HEK293 (cell line): Measurements from ENCODE around the gene STX11.

ENCODE experiments used
- CTCF ChIA-PET: fragments of 350-600 bp; formaldehyde crosslinking; extraction: SDS; loops from one replicate; lab custom pipeline; 2021; ENCODE audit warnings: antibody characterized with exemption; lab: Yijun Ruan, JAX
- POLR2A ChIA-PET: fragments of 300-600 bp; formaldehyde crosslinking; extraction: SDS; loops from one replicate; lab custom pipeline; 2020; ENCODE audit warnings: antibody characterized with exemption, inconsistent platforms; lab: Yijun Ruan, JAX
- H3K27ac ChIP-seq: fragments of 200-500 bp; sonication (Bioruptor generic); 2 replicates; pipeline ENCODE4 v1.5.1; 2014; ENCODE audit warnings: low read depth, low read length, control low read depth, inconsistent platforms; ENCODE audit errors: extremely low read depth
- H3K36me3 ChIP-seq, 2 experiments: fragments of 200-500 bp in 1 of 2; sonication (Bioruptor generic) in 1 of 2; 1 replicate in 1 of 2; 2 replicates in 1 of 2; pipeline ENCODE4 v1.5.1; 2014 to 2017; ENCODE audit warnings: inconsistent platforms in 2 of 2, low read length in 2 of 2; ENCODE audit not compliant: control insufficient read depth in 2 of 2, insufficient read depth in 1 of 2
- H3K4me1 ChIP-seq: fragments of 200-500 bp; sonication (Bioruptor generic); 2 replicates; pipeline ENCODE4 v1.5.1; 2014; ENCODE audit warnings: mild to moderate bottlenecking, low read length, inconsistent platforms; ENCODE audit not compliant: control insufficient read depth, insufficient read depth
- H3K4me3 ChIP-seq: 2 replicates; pipeline ENCODE4 v1.5.1; 2011; ENCODE audit warnings: low read depth, mild to moderate bottlenecking, control low read depth, low read length, moderate library complexity
- H3K9me3 ChIP-seq: fragments of 200-500 bp; sonication (Bioruptor generic); 2 replicates; pipeline ENCODE4 v1.5.1; 2014; ENCODE audit warnings: low read depth, low read length, inconsistent platforms; ENCODE audit not compliant: control insufficient read depth, insufficient read depth
- KLF16 ChIP-seq: fragments of 450-650 bp; formaldehyde crosslinking; IDR thresholded peaks from 2 replicates; pipeline ENCODE4 v1.5.1; 2017; ENCODE audit warnings: missing biosample characterization, missing genetic modification characterization
- OSR2 ChIP-seq: fragments of 450-650 bp; formaldehyde crosslinking; IDR thresholded peaks from 2 replicates; pipeline ENCODE4 v1.5.1; 2016; ENCODE audit warnings: missing biosample characterization, missing genetic modification characterization
- ZNF132 ChIP-seq: fragments of 450-650 bp; formaldehyde crosslinking; IDR thresholded peaks from 2 replicates; pipeline ENCODE4 v1.5.1; 2017; ENCODE audit warnings: missing biosample characterization, missing genetic modification characterization, borderline replicate concordance
- ZNF169 ChIP-seq: fragments of 450-650 bp; formaldehyde crosslinking; IDR thresholded peaks from 2 replicates; pipeline ENCODE4 v1.5.1; 2016; ENCODE audit warnings: missing biosample characterization, missing genetic modification characterization
- ZNF214 ChIP-seq: fragments of 450-650 bp; formaldehyde crosslinking; IDR thresholded peaks from 2 replicates; pipeline ENCODE4 v1.5.1; 2017; ENCODE audit warnings: missing biosample characterization, mild to moderate bottlenecking, missing genetic modification characterization, borderline replicate concordance
- ZNF548 ChIP-seq: fragments of 450-650 bp; formaldehyde crosslinking; IDR thresholded peaks from 2 replicates; pipeline ENCODE4 v1.5.1; 2016; ENCODE audit warnings: missing biosample characterization, missing genetic modification characterization
- ZNF561 ChIP-seq: fragments of 450-650 bp; IDR thresholded peaks from 2 replicates; pipeline ENCODE4 v1.5.1; 2018; ENCODE audit warnings: missing biosample characterization, missing genetic modification characterization, borderline replicate concordance
- ZNF610 ChIP-seq: fragments of 450-650 bp; formaldehyde crosslinking; IDR thresholded peaks from 2 replicates; pipeline ENCODE4 v1.5.1; 2016; ENCODE audit warnings: missing biosample characterization, missing genetic modification characterization, borderline replicate concordance
- ZNF670 ChIP-seq: fragments of 450-650 bp; formaldehyde crosslinking; IDR thresholded peaks from 2 replicates; pipeline ENCODE4 v1.5.1; 2016; ENCODE audit warnings: missing biosample characterization, missing genetic modification characterization, low read depth
- ZNF701 ChIP-seq: fragments of 450-650 bp; formaldehyde crosslinking; IDR thresholded peaks from 2 replicates; pipeline ENCODE4 v1.5.1; 2016; ENCODE audit warnings: missing biosample characterization, missing genetic modification characterization
- ZNF792 ChIP-seq: fragments of 450-650 bp; formaldehyde crosslinking; IDR thresholded peaks from 2 replicates; pipeline ENCODE4 v1.5.1; 2016; ENCODE audit warnings: missing biosample characterization, missing genetic modification characterization
- TF ChIP-seq, protein P1 (sequence below): fragments of 450-650 bp; formaldehyde crosslinking; IDR thresholded peaks from 2 replicates; pipeline ENCODE4 v1.5.1; 2016; ENCODE audit warnings: missing biosample characterization, missing genetic modification characterization, borderline replicate concordance
- TF ChIP-seq, protein P2 (sequence below): fragments of 450-650 bp; formaldehyde crosslinking; IDR thresholded peaks from 2 replicates; pipeline ENCODE4 v1.5.1; 2017; ENCODE audit warnings: missing biosample characterization, missing genetic modification characterization
- TF ChIP-seq, protein P3 (sequence below): fragments of 450-650 bp; formaldehyde crosslinking; IDR thresholded peaks from 2 replicates; pipeline ENCODE4 v1.5.1; 2016; ENCODE audit warnings: missing biosample characterization, missing genetic modification characterization
- TF ChIP-seq, protein P4 (sequence below): fragments of 450-650 bp; formaldehyde crosslinking; IDR thresholded peaks from 2 replicates; pipeline ENCODE4 v1.5.1; 2017; ENCODE audit warnings: missing biosample characterization, missing genetic modification characterization
- TF ChIP-seq, protein P5 (sequence below): fragments of 450-650 bp; formaldehyde crosslinking; IDR thresholded peaks from 2 replicates; pipeline ENCODE4 v1.5.1; 2017; ENCODE audit warnings: missing biosample characterization, missing genetic modification characterization
- TF ChIP-seq, protein P6 (sequence below): sonication (generic); formaldehyde crosslinking; IDR thresholded peaks from 2 replicates; pipeline ENCODE4 v1.8.1; 2022; ENCODE audit warnings: mild to moderate bottlenecking, moderate library complexity, missing genetic modification reagents

The STX11 gene

DNA sequence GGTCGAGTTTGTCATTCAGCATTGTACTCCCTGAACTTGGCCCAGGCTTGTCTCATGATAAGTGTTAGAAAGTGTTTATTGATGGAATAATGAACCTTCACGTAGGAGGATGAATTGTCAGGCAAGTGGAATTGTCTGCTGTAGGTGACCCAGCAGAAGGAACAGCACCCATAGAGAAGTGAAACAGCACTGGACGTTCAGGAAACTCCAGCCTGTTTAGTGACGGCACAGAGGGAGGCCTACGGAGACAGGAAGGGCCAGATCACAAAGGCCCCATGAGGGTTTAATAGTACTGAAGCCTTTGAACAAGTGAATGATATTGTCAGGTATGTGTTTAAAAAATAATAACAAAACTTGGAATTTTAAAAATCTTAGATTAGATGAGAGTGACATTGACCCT lies 2.9 kb downstream of the STX11 start (continued):
- TF ChIP-seq ZNF701 (no peak), ZNF670 (tag by site-specific recombination) (no peak), ZNF214 (tag by site-specific recombination) (no peak), ZNF561 (tag by site-specific recombination) (no peak), ZNF548 (tag by site-specific recombination) (no peak), KLF16 (tag by site-specific recombination) (no peak), ZNF792 (tag by site-specific recombination) (no peak), OSR2 (tag by site-specific recombination) (no peak)
- TF ChIP-seq, protein P1, sequence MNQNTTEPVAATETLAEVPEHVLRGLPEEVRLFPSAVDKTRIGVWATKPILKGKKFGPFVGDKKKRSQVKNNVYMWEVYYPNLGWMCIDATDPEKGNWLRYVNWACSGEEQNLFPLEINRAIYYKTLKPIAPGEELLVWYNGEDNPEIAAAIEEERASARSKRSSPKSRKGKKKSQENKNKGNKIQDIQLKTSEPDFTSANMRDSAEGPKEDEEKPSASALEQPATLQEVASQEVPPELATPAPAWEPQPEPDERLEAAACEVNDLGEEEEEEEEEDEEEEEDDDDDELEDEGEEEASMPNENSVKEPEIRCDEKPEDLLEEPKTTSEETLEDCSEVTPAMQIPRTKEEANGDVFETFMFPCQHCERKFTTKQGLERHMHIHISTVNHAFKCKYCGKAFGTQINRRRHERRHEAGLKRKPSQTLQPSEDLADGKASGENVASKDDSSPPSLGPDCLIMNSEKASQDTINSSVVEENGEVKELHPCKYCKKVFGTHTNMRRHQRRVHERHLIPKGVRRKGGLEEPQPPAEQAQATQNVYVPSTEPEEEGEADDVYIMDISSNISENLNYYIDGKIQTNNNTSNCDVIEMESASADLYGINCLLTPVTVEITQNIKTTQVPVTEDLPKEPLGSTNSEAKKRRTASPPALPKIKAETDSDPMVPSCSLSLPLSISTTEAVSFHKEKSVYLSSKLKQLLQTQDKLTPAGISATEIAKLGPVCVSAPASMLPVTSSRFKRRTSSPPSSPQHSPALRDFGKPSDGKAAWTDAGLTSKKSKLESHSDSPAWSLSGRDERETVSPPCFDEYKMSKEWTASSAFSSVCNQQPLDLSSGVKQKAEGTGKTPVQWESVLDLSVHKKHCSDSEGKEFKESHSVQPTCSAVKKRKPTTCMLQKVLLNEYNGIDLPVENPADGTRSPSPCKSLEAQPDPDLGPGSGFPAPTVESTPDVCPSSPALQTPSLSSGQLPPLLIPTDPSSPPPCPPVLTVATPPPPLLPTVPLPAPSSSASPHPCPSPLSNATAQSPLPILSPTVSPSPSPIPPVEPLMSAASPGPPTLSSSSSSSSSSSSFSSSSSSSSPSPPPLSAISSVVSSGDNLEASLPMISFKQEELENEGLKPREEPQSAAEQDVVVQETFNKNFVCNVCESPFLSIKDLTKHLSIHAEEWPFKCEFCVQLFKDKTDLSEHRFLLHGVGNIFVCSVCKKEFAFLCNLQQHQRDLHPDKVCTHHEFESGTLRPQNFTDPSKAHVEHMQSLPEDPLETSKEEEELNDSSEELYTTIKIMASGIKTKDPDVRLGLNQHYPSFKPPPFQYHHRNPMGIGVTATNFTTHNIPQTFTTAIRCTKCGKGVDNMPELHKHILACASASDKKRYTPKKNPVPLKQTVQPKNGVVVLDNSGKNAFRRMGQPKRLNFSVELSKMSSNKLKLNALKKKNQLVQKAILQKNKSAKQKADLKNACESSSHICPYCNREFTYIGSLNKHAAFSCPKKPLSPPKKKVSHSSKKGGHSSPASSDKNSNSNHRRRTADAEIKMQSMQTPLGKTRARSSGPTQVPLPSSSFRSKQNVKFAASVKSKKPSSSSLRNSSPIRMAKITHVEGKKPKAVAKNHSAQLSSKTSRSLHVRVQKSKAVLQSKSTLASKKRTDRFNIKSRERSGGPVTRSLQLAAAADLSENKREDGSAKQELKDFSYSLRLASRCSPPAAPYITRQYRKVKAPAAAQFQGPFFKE (tag by site-specific recombination), result no peak
- TF ChIP-seq, protein P2, sequence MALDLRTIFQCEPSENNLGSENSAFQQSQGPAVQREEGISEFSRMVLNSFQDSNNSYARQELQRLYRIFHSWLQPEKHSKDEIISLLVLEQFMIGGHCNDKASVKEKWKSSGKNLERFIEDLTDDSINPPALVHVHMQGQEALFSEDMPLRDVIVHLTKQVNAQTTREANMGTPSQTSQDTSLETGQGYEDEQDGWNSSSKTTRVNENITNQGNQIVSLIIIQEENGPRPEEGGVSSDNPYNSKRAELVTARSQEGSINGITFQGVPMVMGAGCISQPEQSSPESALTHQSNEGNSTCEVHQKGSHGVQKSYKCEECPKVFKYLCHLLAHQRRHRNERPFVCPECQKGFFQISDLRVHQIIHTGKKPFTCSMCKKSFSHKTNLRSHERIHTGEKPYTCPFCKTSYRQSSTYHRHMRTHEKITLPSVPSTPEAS, result no peak
- TF ChIP-seq, protein P3, sequence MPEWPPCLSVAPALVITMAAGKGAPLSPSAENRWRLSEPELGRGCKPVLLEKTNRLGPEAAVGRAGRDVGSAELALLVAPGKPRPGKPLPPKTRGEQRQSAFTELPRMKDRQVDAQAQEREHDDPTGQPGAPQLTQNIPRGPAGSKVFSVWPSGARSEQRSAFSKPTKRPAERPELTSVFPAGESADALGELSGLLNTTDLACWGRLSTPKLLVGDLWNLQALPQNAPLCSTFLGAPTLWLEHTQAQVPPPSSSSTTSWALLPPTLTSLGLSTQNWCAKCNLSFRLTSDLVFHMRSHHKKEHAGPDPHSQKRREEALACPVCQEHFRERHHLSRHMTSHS (tag by site-specific recombination), result no peak

DNA sequence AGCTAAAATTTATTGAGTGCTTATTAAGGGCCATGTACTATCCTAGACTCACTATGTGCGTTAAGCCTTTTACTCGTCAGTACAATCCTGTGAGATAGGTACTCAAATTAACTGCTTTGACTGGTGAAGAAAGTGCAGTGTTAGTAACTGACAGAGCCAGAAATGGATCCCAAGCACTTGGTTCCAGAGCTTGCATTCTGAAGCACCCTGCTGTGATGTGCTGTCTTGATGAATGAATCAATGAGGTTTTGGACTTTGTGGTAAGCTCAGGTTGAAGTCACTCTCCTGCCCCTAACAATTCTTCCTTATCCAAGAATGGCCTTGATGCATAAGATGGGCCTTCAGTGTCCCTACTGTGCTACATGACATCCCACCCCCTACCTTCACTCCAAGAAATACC lies 3.7 kb downstream of the STX11 start:
- ChIA-PET CTCF (interaction anchor here (0.6 to 1.4 kb wide), 3 partner anchors 10 to 1500 kb away, joined by 3 read pairs; no protein-coding TSS in a partner anchor), POLR2A (no interaction called here)
- no peaks in the 10 kb centered on the region for H3K4me1 ChIP-seq
- H3K27ac ChIP-seq, result no peak overlapping the region
- no peak overlapping the region for H3K4me3 ChIP-seq
- TF ChIP-seq ZNF610 (no peak), ZNF132 (tag by site-specific recombination) (no peak), ZNF169 (tag by site-specific recombination) (no peak)
- TF ChIP-seq, protein P4, sequence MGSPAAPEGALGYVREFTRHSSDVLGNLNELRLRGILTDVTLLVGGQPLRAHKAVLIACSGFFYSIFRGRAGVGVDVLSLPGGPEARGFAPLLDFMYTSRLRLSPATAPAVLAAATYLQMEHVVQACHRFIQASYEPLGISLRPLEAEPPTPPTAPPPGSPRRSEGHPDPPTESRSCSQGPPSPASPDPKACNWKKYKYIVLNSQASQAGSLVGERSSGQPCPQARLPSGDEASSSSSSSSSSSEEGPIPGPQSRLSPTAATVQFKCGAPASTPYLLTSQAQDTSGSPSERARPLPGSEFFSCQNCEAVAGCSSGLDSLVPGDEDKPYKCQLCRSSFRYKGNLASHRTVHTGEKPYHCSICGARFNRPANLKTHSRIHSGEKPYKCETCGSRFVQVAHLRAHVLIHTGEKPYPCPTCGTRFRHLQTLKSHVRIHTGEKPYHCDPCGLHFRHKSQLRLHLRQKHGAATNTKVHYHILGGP (tag by site-specific recombination), result no peak
- no peaks in the 10 kb centered on the region for H3K9me3 ChIP-seq
- no peaks in the 10 kb centered on the region for H3K36me3 ChIP-seq

DNA sequence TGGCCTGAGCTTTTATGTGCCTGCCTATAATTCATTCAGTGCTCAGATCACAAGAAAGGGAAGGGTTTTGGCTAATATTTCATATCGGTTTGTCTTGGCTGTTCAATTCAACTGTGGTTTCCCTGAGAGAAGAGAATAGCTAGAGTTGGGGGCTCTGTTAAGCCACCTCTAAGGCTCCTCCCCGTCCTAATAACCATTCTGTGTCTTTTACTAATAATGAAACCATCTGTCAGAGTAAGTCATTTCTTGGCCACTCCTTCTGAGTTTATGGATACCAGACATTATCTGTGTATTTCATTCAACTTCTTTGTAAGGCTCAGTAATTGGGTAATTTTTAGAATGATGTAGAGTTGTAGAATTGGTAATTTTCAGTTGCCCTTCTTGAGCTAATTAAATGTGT lies 5.2 kb downstream of the STX11 start:
- CTCF ChIA-PET, result interaction anchor here (0.7 kb wide), 1 partner anchor 9 kb away, joined by 5 read pairs; no protein-coding TSS in a partner anchor
- Histone ChIP-seq H3K36me3 (no peaks in the 10 kb centered on the region), H3K4me1 (no peaks in the 10 kb centered on the region), H3K9me3 (no peaks in the 10 kb centered on the region), H3K27ac (no peak overlapping the region), H3K4me3 (no peak overlapping the region)
- POLR2A ChIA-PET, result no interaction called here
- TF ChIP-seq, protein P5, sequence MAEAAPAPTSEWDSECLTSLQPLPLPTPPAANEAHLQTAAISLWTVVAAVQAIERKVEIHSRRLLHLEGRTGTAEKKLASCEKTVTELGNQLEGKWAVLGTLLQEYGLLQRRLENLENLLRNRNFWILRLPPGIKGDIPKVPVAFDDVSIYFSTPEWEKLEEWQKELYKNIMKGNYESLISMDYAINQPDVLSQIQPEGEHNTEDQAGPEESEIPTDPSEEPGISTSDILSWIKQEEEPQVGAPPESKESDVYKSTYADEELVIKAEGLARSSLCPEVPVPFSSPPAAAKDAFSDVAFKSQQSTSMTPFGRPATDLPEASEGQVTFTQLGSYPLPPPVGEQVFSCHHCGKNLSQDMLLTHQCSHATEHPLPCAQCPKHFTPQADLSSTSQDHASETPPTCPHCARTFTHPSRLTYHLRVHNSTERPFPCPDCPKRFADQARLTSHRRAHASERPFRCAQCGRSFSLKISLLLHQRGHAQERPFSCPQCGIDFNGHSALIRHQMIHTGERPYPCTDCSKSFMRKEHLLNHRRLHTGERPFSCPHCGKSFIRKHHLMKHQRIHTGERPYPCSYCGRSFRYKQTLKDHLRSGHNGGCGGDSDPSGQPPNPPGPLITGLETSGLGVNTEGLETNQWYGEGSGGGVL (tag by site-specific recombination), result no peak
- TF ChIP-seq, protein P6, sequence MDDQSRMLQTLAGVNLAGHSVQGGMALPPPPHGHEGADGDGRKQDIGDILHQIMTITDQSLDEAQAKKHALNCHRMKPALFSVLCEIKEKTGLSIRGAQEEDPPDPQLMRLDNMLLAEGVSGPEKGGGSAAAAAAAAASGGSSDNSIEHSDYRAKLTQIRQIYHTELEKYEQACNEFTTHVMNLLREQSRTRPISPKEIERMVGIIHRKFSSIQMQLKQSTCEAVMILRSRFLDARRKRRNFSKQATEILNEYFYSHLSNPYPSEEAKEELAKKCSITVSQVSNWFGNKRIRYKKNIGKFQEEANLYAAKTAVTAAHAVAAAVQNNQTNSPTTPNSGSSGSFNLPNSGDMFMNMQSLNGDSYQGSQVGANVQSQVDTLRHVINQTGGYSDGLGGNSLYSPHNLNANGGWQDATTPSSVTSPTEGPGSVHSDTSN (CRISPR knock-in tag), result no peak
